GM10266 (cell line): ENCODE results near the gene MGMT.

Source experiments
- DNase-seq: peaks from one replicate; pipeline ENCODE4 v3.0.0; 2012; ENCODE audit errors: extremely low spot score
- TF ChIP-seq, protein P1 (sequence below): IDR thresholded peaks from 2 replicates; pipeline ENCODE4 v1.5.1; 2012; ENCODE audit warnings: mild to moderate bottlenecking, low read depth; ENCODE audit not compliant: control insufficient read depth, insufficient read depth; ENCODE audit errors: missing control alignments

The MGMT gene

DNA sequence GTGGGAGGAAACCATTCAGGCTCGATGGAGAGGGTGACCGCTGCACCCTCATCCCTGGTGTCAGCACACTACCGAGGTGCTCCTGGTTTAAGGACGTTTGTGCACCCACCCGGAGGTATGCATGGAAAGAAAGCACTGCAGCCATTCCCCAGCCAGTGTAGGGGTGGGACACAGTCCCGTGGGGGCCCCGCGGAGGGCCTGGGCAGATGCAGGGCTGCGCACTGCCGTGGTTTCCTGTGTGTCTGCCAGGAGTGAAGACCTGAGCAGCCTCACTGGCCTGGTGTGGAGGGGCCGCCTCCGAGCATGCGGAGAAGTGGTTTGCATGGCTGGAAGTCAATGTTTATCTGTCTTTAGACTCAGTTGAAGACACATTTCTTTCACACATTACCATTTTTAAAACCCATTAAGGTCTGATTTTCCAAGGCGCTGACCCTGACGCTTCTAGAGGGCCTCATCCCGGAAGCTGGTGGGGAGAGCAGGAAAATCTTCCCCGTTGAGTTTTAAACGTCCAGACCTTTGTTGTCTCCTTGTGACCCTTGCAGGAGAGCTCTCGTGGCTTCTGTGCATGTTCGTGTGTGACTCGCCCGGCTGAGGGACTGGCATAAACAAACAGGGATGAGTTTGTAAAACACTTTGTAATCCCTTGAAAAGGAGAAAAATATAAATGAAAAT, 188.1 kb downstream of the MGMT start:
- TF ChIP-seq, protein P1, sequence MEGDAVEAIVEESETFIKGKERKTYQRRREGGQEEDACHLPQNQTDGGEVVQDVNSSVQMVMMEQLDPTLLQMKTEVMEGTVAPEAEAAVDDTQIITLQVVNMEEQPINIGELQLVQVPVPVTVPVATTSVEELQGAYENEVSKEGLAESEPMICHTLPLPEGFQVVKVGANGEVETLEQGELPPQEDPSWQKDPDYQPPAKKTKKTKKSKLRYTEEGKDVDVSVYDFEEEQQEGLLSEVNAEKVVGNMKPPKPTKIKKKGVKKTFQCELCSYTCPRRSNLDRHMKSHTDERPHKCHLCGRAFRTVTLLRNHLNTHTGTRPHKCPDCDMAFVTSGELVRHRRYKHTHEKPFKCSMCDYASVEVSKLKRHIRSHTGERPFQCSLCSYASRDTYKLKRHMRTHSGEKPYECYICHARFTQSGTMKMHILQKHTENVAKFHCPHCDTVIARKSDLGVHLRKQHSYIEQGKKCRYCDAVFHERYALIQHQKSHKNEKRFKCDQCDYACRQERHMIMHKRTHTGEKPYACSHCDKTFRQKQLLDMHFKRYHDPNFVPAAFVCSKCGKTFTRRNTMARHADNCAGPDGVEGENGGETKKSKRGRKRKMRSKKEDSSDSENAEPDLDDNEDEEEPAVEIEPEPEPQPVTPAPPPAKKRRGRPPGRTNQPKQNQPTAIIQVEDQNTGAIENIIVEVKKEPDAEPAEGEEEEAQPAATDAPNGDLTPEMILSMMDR = no peak
- DNase-seq = no peak

DNA sequence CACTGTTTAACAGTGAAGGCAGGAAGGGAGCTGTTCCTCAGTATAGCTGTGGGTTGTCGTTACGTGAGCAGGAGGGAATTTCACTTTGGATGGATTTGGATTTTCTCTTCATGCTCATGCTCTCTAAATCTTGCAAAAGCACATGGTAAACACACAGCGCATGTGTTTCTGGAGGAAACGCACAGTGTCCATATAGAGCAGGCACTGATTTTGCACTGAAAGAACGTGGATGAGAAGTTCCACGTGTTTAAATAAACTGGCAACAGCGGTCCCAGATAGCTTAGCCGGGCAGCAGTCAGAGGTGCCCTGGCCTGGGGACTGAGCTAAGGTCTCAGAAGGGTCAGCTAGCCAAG, 188.6 kb downstream of the MGMT start:
- TF ChIP-seq, protein P1 = no peak
- DNase-seq = no peak

GRCh38 chr10:129656642-129657041, 189.6 kb downstream of the MGMT start:
- TF ChIP-seq, protein P1 = no peak
- no peak for DNase-seq

- no peak for DNase-seq
- TF ChIP-seq, protein P1 = no peak
Observed at GRCh38 chr10:129657297-129658017, 190.4 kb downstream of the MGMT start.

GRCh38 chr10:129658376-129659072, 191.5 kb downstream of the MGMT start:
- DNase-seq = no peak
- TF ChIP-seq, protein P1 = no peak

DNA sequence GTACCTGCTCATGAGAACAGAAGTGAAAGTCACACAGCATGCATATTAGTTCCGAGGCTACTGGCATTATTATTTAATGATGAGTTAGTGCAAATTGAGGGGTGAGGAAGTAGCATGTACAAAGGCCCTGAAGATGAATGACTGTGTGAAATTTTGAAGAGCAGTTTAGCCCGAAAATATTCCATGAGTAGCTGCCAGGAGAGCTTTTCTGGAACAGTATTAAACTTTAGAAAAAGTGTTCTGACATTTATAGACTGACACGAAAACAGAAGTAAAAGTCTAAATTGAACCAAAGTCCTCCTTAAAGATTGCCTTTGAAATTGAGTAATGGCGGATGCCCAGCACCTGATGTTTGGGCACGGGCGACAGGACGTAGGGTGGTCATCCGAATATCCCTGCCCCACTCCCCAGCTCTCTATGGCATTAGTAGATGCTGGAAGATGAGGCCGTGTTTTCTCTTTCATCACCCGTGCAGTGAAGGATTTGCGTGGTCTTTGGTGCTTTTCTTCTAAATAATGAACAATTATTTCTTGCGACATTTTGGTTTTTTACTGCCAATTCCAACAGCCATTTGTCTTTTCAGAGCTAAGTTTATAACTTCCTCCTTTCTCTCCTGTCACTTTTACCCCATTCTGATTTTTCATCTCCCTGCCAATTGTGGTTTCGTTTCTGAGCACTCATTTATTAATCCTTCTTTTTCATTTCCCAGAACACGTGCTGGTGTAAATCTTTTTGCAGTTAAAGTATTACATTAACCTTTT, 192.6 kb downstream of the MGMT start:
- DNase-seq = no peak

More for the DNA sequence above, 192.6 kb downstream of the MGMT start:
- TF ChIP-seq, protein P1 = no peak
